H1 (cell line): Measurements from ENCODE around the gene POLN.

ENCODE experiments used
- BRCA1 ChIP-seq: IDR thresholded peaks from 2 replicates; pipeline ENCODE4 v1.6.1; 2012; ENCODE audit warnings: low read depth, low read length, improper control_type of control experiment
- CTCF ChIP-seq, 3 experiments: IDR thresholded peaks; 1 replicate in 2 of 3; 2 replicates in 1 of 3; pipeline versions ENCODE4 v1.5.1 to v1.6.1; 2011; ENCODE audit warnings: low read length in 3 of 3, mild to moderate bottlenecking in 3 of 3, inconsistent platforms in 2 of 3, low read depth in 1 of 3, moderate library complexity in 1 of 3; ENCODE audit not compliant: insufficient read depth in 1 of 3; ENCODE audit errors: control extremely low read depth in 1 of 3
- POLR2A ChIP-seq, 2 experiments: IDR thresholded peaks; 1 replicate in 1 of 2; 2 replicates in 1 of 2; pipeline ENCODE4 v1.6.1; 2011; ENCODE audit warnings: low read depth in 2 of 2, low read length in 2 of 2, mild to moderate bottlenecking in 2 of 2; ENCODE audit errors: control extremely low read depth in 1 of 2
- SRF ChIP-seq: IDR thresholded peaks from 2 replicates; pipeline ENCODE4 v1.6.1; 2011; ENCODE audit warnings: mild to moderate bottlenecking, low read depth, low read length, moderate library complexity
- USF2 ChIP-seq: IDR thresholded peaks from 2 replicates; pipeline ENCODE4 v1.6.1; 2011; ENCODE audit warnings: low read length, improper control_type of control experiment
- YY1 ChIP-seq: IDR thresholded peaks from 2 replicates; pipeline ENCODE4 v1.6.1; 2011; ENCODE audit warnings: low read depth, mild to moderate bottlenecking, low read length

GRCh38 chr4:2168469-2169319 lies 73.2 kb downstream of the POLN start:
- no peak for TF ChIP-seq YY1
- no peak for TF ChIP-seq POLR2A (IDR thresholded peaks at IDR 0.05; ENCODE audit: control extremely low read depth in 1 of 2, low read depth in 2 of 2, low read length in 2 of 2)
- TF ChIP-seq CTCF (IDR thresholded peaks at IDR 0.05; ENCODE audit: control extremely low read depth in 1 of 3, insufficient read depth in 1 of 3, low read depth in 1 of 3, low read length in 3 of 3): peak in 1 of 3 experiments; percentile 4; a peak in 2 of 4 replicates
- no peak for TF ChIP-seq SRF
- no peak for TF ChIP-seq USF2
- TF ChIP-seq BRCA1: no peak
